HCT116 (cell line): ENCODE data around the gene CTNNA1. TPM values are rescaled to one million over a fixed set of nuclear protein-coding genes. Genes with fewer than 3 reads are reported as not detected.

Experiments
- ATAC-seq: fragments of 200-7000 bp; cut with Tn5 transposase; 2 replicates; pipeline ENCODE4 v1.9.1; 2020; ENCODE audit warnings: mild to moderate bottlenecking, moderate library complexity
- BruUV-seq: library from RNA; stranded (reverse); fragments of 400-500 nt; replicated peaks from 2 replicates; lab custom pipeline; 2021; lab: Mats Ljungman, UMichigan
- CTCF ChIA-PET: fragments of 300-600 bp; sonication (Branson Sonifier 250); formaldehyde crosslinking; loops from one replicate; lab custom pipeline; 2021; ENCODE audit warnings: antibody characterized with exemption; lab: Charles Lee
- POLR2A ChIA-PET: fragments of 300-600, 350-600 bp; sonication (Branson Sonifier 250); formaldehyde crosslinking; loops from one replicate; lab custom pipeline; 2021; ENCODE audit warnings: antibody characterized with exemption; lab: Charles Lee
- RAD21 ChIA-PET, 2 experiments: fragments of 300-600 bp; sonication (Branson Sonifier 250); formaldehyde crosslinking; loops; one replicate each; lab custom pipeline; 2023; ENCODE audit warnings: low total read pairs in 2 of 2; ENCODE audit not compliant: uncharacterized antibody in 2 of 2, unreplicated experiment in 2 of 2, low non-redundant PET in 1 of 2; lab: Charles Lee
- DNase-seq: peaks from one replicate; pipeline ENCODE4 v3.0.0-alpha.2; 2010; ENCODE audit warnings: low read depth, low spot score
- H2AFZ ChIP-seq: fragments of 200-600 bp; shearing (Covaris generic), sonication (generic); 2 replicates; pipeline ENCODE4 v1.6.1; 2017; ENCODE audit warnings: low read depth, mixed run types, mixed read lengths, antibody characterized with exemption, low read length; ENCODE audit not compliant: poor library complexity, severe bottlenecking
- H3K27ac ChIP-seq: 2 replicates; pipeline ENCODE4 v1.5.1; 2012; ENCODE audit warnings: low read depth, low read length
- H3K27me3 ChIP-seq: fragments of 200-600 bp; sonication (generic); 2 replicates; pipeline ENCODE4 v1.6.1; 2016; ENCODE audit warnings: mixed run types, low read length, mixed read lengths; ENCODE audit not compliant: insufficient read depth
- H3K36me3 ChIP-seq, 2 experiments: fragments of 200-500 bp in 1 of 2; fragments of 200-600 bp in 1 of 2; sonication (Bioruptor generic) in 1 of 2; sonication (generic) in 1 of 2; 2 replicates each; pipeline versions ENCODE4 v1.5.1 to v1.6.1; 2014 to 2016; ENCODE audit warnings: low read length in 2 of 2, inconsistent platforms in 1 of 2, mixed read lengths in 1 of 2, mixed run types in 1 of 2; ENCODE audit not compliant: insufficient read depth in 2 of 2, control insufficient read depth in 1 of 2
- H3K4me1 ChIP-seq, 2 experiments: fragments of 200-600 bp in 1 of 2; sonication (generic) in 1 of 2; 2 replicates each; pipeline versions ENCODE4 v1.5.1 to v1.6.1; 2012 to 2017; ENCODE audit warnings: low read length in 2 of 2, inconsistent platforms in 1 of 2, mild to moderate bottlenecking in 1 of 2, mixed read lengths in 1 of 2, mixed run types in 1 of 2, moderate library complexity in 1 of 2; ENCODE audit not compliant: insufficient read depth in 2 of 2, control insufficient read depth in 1 of 2
- H3K4me2 ChIP-seq: fragments of 200-600 bp; sonication (generic); 2 replicates; pipeline ENCODE4 v1.6.1; 2017; ENCODE audit warnings: mixed run types, low read length, mixed read lengths
- H3K4me3 ChIP-seq, 2 experiments: fragments of 200-600 bp in 1 of 2; sonication (generic) in 1 of 2; replicated peaks in 1 of 2; 2 replicates each; pipeline ENCODE4 v1.5.1; 2011 to 2016; ENCODE audit warnings: low read length in 2 of 2, control low read depth in 1 of 2, low read depth in 1 of 2, mild to moderate bottlenecking in 1 of 2, mixed read lengths in 1 of 2, mixed run types in 1 of 2
- H3K79me2 ChIP-seq: fragments of 200-600 bp; sonication (generic); 2 replicates; pipeline ENCODE4 v1.6.1; 2017; ENCODE audit warnings: mild to moderate bottlenecking, mixed run types, low read length, moderate library complexity, mixed read lengths; ENCODE audit not compliant: insufficient read depth
- H3K9ac ChIP-seq: fragments of 200-600 bp; sonication (generic); 2 replicates; pipeline ENCODE4 v1.6.1; 2016; ENCODE audit warnings: low read length, mixed read lengths
- H3K9me2 ChIP-seq: fragments of 200-600 bp; sonication (generic), shearing (Covaris generic); 2 replicates; pipeline ENCODE4 v1.6.1; 2017; ENCODE audit warnings: mixed run types, mild to moderate bottlenecking, moderate library complexity; ENCODE audit not compliant: insufficient read depth
- H3K9me3 ChIP-seq, 2 experiments: fragments of 200-500 bp in 1 of 2; fragments of 200-600 bp in 1 of 2; sonication (Bioruptor generic) in 1 of 2; sonication (generic) in 1 of 2; 2 replicates each; pipeline ENCODE4 v1.6.1; 2014 to 2017; ENCODE audit warnings: low read length in 2 of 2, mixed read lengths in 2 of 2, inconsistent platforms in 1 of 2, low read depth in 1 of 2, mild to moderate bottlenecking in 1 of 2, mixed run types in 1 of 2, moderate library complexity in 1 of 2; ENCODE audit not compliant: control insufficient read depth in 1 of 2, insufficient read depth in 1 of 2
- H4K20me1 ChIP-seq: fragments of 200-600 bp; sonication (generic), shearing (Covaris generic); 2 replicates; pipeline ENCODE4 v1.6.1; 2017; ENCODE audit warnings: mixed run types, mild to moderate bottlenecking, moderate library complexity; ENCODE audit not compliant: insufficient read depth
- CBX3 ChIP-seq: IDR thresholded peaks from 2 replicates; pipeline ENCODE4 v1.6.1; 2012; ENCODE audit warnings: low read depth
- ELF1 ChIP-seq: IDR thresholded peaks from 2 replicates; pipeline ENCODE4 v1.6.1; 2012; ENCODE audit warnings: low read depth, borderline replicate concordance
- EZH2 ChIP-seq: fragments of 200-600 bp; sonication (generic); IDR thresholded peaks from 2 replicates; pipeline ENCODE4 v1.6.1; 2017; ENCODE audit warnings: antibody characterized with exemption, mixed run types
- EZH2phosphoT487 ChIP-seq: fragments of 200-600 bp; IDR thresholded peaks from 2 replicates; pipeline ENCODE4 v1.6.1; 2018; ENCODE audit warnings: antibody characterized with exemption, borderline replicate concordance
- FOSL1 ChIP-seq: IDR thresholded peaks from 2 replicates; pipeline ENCODE4 v1.6.1; 2012; ENCODE audit warnings: low read depth
- JUND ChIP-seq: IDR thresholded peaks from 2 replicates; pipeline ENCODE4 v1.6.1; 2012
- POLR2A ChIP-seq: IDR thresholded peaks from 2 replicates; pipeline ENCODE4 v1.7.0; 2011; ENCODE audit warnings: borderline replicate concordance; ENCODE audit not compliant: insufficient read depth, insufficient read length; ENCODE audit errors: extremely low read depth
- RAD21 ChIP-seq: IDR thresholded peaks from 2 replicates; pipeline ENCODE4 v1.6.1; 2012; ENCODE audit warnings: low read depth, mild to moderate bottlenecking
- ZFX ChIP-seq: fragments of 450-650 bp; IDR thresholded peaks from 2 replicates; pipeline ENCODE4 v1.6.1; 2017
- ZNF274 ChIP-seq: fragments of 200-500 bp; sonication (Bioruptor generic); IDR thresholded peaks from 2 replicates; pipeline ENCODE4 v1.6.1; 2014; ENCODE audit warnings: mild to moderate bottlenecking, low read depth, low read length, inconsistent platforms
- intact Hi-C: fragments of 100-400 bp; cut with micrococcal nuclease; formaldehyde crosslinking; loops from 2 replicates; pipeline ENCODE4 v1.10.0; 2022
- total RNA-seq: library from RNA; stranded (reverse); gene quantifications from one replicate; pipeline ENCODE4 v1.2.1, GENCODE V29; 2021; ENCODE audit not compliant: unreplicated experiment
- TF ChIP-seq, protein P1 (sequence below): IDR thresholded peaks from 2 replicates; pipeline ENCODE4 v1.6.1; 2012; ENCODE audit warnings: low read depth
- TF ChIP-seq, protein P2 (sequence below): IDR thresholded peaks from 2 replicates; pipeline ENCODE4 v1.6.1; 2012

Gene CTNNA1
- total RNA-seq, 1 experiment from 2014 or later: 313 TPM

DNA sequence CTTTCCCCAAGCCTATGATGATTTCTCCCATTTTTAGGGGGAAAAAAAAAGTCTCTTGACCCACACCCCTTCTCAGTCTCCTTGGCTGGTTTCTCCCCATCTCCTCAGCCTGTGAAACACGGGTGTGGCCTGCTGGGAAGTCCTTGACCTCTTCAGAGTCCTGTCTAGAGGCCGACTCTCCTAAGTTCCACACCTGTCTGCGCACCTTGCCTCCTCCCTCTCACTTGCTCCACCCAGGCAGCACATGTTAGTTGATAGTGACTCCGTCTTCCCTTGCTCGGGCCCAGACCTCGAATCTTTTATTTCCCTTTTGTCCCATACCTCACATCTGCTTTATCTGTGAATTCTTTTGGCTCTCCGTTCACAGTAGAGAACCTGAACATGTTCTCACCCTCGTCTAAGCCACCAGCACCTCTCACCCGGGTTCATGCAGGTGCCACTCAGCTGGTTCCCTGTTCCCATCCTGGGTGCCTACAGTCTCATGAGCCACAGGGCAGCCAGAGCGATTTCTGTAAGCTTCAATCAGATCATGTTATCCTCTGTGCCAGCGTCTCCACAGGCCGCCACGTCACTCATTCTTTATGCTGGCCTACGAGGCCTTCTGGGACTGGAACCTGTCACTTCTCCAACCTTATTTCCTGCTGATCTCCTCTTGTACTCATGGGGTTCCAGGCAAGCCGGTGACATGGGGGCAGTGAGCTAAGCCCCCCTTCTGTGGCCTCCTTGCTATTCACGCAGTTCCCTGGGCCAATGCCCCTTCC, 173.6 kb downstream of the CTNNA1 start:
- Histone ChIP-seq H3K79me2 (no peaks in the 10 kb centered on the region), H3K27me3 (no peaks in the 10 kb centered on the region), H3K4me3 (no peak overlapping the region), H3K9me2 (no peaks in the 10 kb centered on the region), H3K4me2 (no peak overlapping the region), H4K20me1 (no peaks in the 10 kb centered on the region; the same call in 1 of the 2 replicates), H3K9me3 (no peaks in the 10 kb centered on the region), H3K27ac (no peak overlapping the region), H2AFZ (no peak overlapping the region), H3K4me1 (no peaks in the 10 kb centered on the region), H3K9ac (no peak overlapping the region), H3K36me3 (peaks cover 25 to 40% of the 10 kb centered on the region in 2 experiments)
- TF ChIP-seq RAD21: no peak
- TF ChIP-seq, protein P1, sequence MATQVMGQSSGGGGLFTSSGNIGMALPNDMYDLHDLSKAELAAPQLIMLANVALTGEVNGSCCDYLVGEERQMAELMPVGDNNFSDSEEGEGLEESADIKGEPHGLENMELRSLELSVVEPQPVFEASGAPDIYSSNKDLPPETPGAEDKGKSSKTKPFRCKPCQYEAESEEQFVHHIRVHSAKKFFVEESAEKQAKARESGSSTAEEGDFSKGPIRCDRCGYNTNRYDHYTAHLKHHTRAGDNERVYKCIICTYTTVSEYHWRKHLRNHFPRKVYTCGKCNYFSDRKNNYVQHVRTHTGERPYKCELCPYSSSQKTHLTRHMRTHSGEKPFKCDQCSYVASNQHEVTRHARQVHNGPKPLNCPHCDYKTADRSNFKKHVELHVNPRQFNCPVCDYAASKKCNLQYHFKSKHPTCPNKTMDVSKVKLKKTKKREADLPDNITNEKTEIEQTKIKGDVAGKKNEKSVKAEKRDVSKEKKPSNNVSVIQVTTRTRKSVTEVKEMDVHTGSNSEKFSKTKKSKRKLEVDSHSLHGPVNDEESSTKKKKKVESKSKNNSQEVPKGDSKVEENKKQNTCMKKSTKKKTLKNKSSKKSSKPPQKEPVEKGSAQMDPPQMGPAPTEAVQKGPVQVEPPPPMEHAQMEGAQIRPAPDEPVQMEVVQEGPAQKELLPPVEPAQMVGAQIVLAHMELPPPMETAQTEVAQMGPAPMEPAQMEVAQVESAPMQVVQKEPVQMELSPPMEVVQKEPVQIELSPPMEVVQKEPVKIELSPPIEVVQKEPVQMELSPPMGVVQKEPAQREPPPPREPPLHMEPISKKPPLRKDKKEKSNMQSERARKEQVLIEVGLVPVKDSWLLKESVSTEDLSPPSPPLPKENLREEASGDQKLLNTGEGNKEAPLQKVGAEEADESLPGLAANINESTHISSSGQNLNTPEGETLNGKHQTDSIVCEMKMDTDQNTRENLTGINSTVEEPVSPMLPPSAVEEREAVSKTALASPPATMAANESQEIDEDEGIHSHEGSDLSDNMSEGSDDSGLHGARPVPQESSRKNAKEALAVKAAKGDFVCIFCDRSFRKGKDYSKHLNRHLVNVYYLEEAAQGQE: no peak
- no peak for TF ChIP-seq FOSL1
- no peak for TF ChIP-seq ELF1
- TF ChIP-seq, protein P2, sequence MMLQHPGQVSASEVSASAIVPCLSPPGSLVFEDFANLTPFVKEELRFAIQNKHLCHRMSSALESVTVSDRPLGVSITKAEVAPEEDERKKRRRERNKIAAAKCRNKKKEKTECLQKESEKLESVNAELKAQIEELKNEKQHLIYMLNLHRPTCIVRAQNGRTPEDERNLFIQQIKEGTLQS: no peak
- no peak for TF ChIP-seq POLR2A
- no peak for TF ChIP-seq ZNF274
- no peak for TF ChIP-seq EZH2
- TF ChIP-seq CBX3: no peak
- no peak for TF ChIP-seq EZH2phosphoT487
- TF ChIP-seq JUND: no peak
- no peak for TF ChIP-seq ZFX
- RAD21 ChIA-PET: no interaction called here
- intact Hi-C loops: no loop called here
- BruUV-seq: no TSS peak
- POLR2A ChIA-PET: no interaction called here
- no peak for DNase-seq
- CTCF ChIA-PET: no interaction called here
- ATAC-seq: no peak
